HEK293 (cell line): ENCODE measurements around the gene TMOD1.

Source experiments
- CTCF ChIA-PET: fragments of 350-600 bp; formaldehyde crosslinking; extraction: SDS; loops from one replicate; lab custom pipeline; 2021; ENCODE audit warnings: antibody characterized with exemption; lab: Yijun Ruan, JAX
- POLR2A ChIA-PET: fragments of 300-600 bp; formaldehyde crosslinking; extraction: SDS; loops from one replicate; lab custom pipeline; 2020; ENCODE audit warnings: antibody characterized with exemption, inconsistent platforms; lab: Yijun Ruan, JAX
- H3K27ac ChIP-seq: fragments of 200-500 bp; sonication (Bioruptor generic); 2 replicates; pipeline ENCODE4 v1.5.1; 2014; ENCODE audit warnings: low read depth, low read length, control low read depth, inconsistent platforms; ENCODE audit errors: extremely low read depth
- H3K36me3 ChIP-seq, 2 experiments: fragments of 200-500 bp in 1 of 2; sonication (Bioruptor generic) in 1 of 2; 1 replicate in 1 of 2; 2 replicates in 1 of 2; pipeline ENCODE4 v1.5.1; 2014 to 2017; ENCODE audit warnings: inconsistent platforms in 2 of 2, low read length in 2 of 2; ENCODE audit not compliant: control insufficient read depth in 2 of 2, insufficient read depth in 1 of 2
- H3K4me1 ChIP-seq: fragments of 200-500 bp; sonication (Bioruptor generic); 2 replicates; pipeline ENCODE4 v1.5.1; 2014; ENCODE audit warnings: mild to moderate bottlenecking, low read length, inconsistent platforms; ENCODE audit not compliant: control insufficient read depth, insufficient read depth
- H3K4me3 ChIP-seq: 2 replicates; pipeline ENCODE4 v1.5.1; 2011; ENCODE audit warnings: low read depth, mild to moderate bottlenecking, control low read depth, low read length, moderate library complexity
- H3K9me3 ChIP-seq: fragments of 200-500 bp; sonication (Bioruptor generic); 2 replicates; pipeline ENCODE4 v1.5.1; 2014; ENCODE audit warnings: low read depth, low read length, inconsistent platforms; ENCODE audit not compliant: control insufficient read depth, insufficient read depth
- ATF2 ChIP-seq: fragments of 450-650 bp; formaldehyde crosslinking; IDR thresholded peaks from 2 replicates; pipeline ENCODE4 v1.5.1; 2016; ENCODE audit warnings: missing biosample characterization, missing genetic modification characterization, low read depth
- EGR2 ChIP-seq: fragments of 450-650 bp; formaldehyde crosslinking; IDR thresholded peaks from 2 replicates; pipeline ENCODE4 v1.5.1; 2016; ENCODE audit warnings: low read depth, missing biosample characterization, missing genetic modification characterization
- GLI4 ChIP-seq: fragments of 450-650 bp; formaldehyde crosslinking; IDR thresholded peaks from 2 replicates; pipeline ENCODE4 v1.5.1; 2016; ENCODE audit warnings: missing biosample characterization, missing genetic modification characterization
- GLIS1 ChIP-seq: fragments of 450-650 bp; formaldehyde crosslinking; IDR thresholded peaks from 2 replicates; pipeline ENCODE4 v1.5.1; 2016; ENCODE audit warnings: missing biosample characterization, missing genetic modification characterization
- PRDM1 ChIP-seq: fragments of 450-650 bp; formaldehyde crosslinking; IDR thresholded peaks from 2 replicates; pipeline ENCODE4; 2016; ENCODE audit warnings: missing biosample characterization, missing genetic modification characterization
- RBAK ChIP-seq: fragments of 450-650 bp; formaldehyde crosslinking; IDR thresholded peaks from 2 replicates; pipeline ENCODE4 v1.5.1; 2016; ENCODE audit warnings: missing biosample characterization, missing genetic modification characterization
- SCRT1 ChIP-seq: fragments of 450-650 bp; formaldehyde crosslinking; IDR thresholded peaks from 2 replicates; pipeline ENCODE4 v1.5.1; 2016; ENCODE audit warnings: missing biosample characterization, missing genetic modification characterization, borderline replicate concordance
- SETDB1 ChIP-seq: IDR thresholded peaks from one replicate; pipeline ENCODE4 v1.6.1; 2017; ENCODE audit warnings: mild to moderate bottlenecking, low read length, moderate library complexity, mixed read lengths; ENCODE audit not compliant: insufficient read length
- TCF7L2 ChIP-seq: IDR thresholded peaks from 2 replicates; pipeline ENCODE4 v1.6.1; 2011; ENCODE audit warnings: low read depth, mild to moderate bottlenecking, inconsistent platforms, low read length, moderate library complexity, borderline replicate concordance
- WT1 ChIP-seq: fragments of 450-650 bp; formaldehyde crosslinking; IDR thresholded peaks from 2 replicates; pipeline ENCODE4 v1.5.1; 2016; ENCODE audit warnings: missing biosample characterization, missing genetic modification characterization
- ZIC2 ChIP-seq: fragments of 450-650 bp; formaldehyde crosslinking; IDR thresholded peaks from 2 replicates; pipeline ENCODE4 v1.5.1; 2016; ENCODE audit warnings: missing biosample characterization, missing genetic modification characterization
- ZNF214 ChIP-seq: fragments of 450-650 bp; formaldehyde crosslinking; IDR thresholded peaks from 2 replicates; pipeline ENCODE4 v1.5.1; 2017; ENCODE audit warnings: missing biosample characterization, mild to moderate bottlenecking, missing genetic modification characterization, borderline replicate concordance
- ZNF302 ChIP-seq: fragments of 450-650 bp; formaldehyde crosslinking; IDR thresholded peaks from 2 replicates; pipeline ENCODE4 v1.5.1; 2016; ENCODE audit warnings: missing biosample characterization, missing genetic modification characterization, low read depth
- ZNF433 ChIP-seq: fragments of 450-650 bp; formaldehyde crosslinking; IDR thresholded peaks from 2 replicates; pipeline ENCODE4 v1.5.1; 2016; ENCODE audit warnings: missing biosample characterization, missing genetic modification characterization, low read depth
- ZNF549 ChIP-seq: fragments of 450-650 bp; IDR thresholded peaks from 2 replicates; pipeline ENCODE4 v1.5.1; 2018; ENCODE audit warnings: missing biosample characterization, missing genetic modification characterization, mild to moderate bottlenecking, inconsistent platforms, moderate library complexity
- ZNF639 ChIP-seq: fragments of 450-650 bp; formaldehyde crosslinking; IDR thresholded peaks from 2 replicates; pipeline ENCODE4 v1.5.1; 2016; ENCODE audit warnings: missing biosample characterization, missing genetic modification characterization
- ZNF645 ChIP-seq: fragments of 450-650 bp; formaldehyde crosslinking; IDR thresholded peaks from 2 replicates; pipeline ENCODE4; 2016; ENCODE audit warnings: missing biosample characterization, missing genetic modification characterization
- ZNF777 ChIP-seq: fragments of 450-650 bp; formaldehyde crosslinking; IDR thresholded peaks from 2 replicates; pipeline ENCODE4 v1.5.1; 2017; ENCODE audit warnings: missing biosample characterization, missing genetic modification characterization, borderline replicate concordance
- ZNF837 ChIP-seq: fragments of 450-650 bp; formaldehyde crosslinking; IDR thresholded peaks from 2 replicates; pipeline ENCODE4 v1.5.1; 2016; ENCODE audit warnings: missing biosample characterization, missing genetic modification characterization
- TF ChIP-seq, protein P1 (sequence below): fragments of 450-650 bp; formaldehyde crosslinking; IDR thresholded peaks from 2 replicates; pipeline ENCODE4 v1.5.1; 2017; ENCODE audit warnings: missing biosample characterization, missing genetic modification characterization
- TF ChIP-seq, protein P2 (sequence below): fragments of 450-650 bp; formaldehyde crosslinking; IDR thresholded peaks from 2 replicates; pipeline ENCODE4 v1.5.1; 2016; ENCODE audit warnings: missing biosample characterization, missing genetic modification characterization

TMOD1 gene

DNA sequence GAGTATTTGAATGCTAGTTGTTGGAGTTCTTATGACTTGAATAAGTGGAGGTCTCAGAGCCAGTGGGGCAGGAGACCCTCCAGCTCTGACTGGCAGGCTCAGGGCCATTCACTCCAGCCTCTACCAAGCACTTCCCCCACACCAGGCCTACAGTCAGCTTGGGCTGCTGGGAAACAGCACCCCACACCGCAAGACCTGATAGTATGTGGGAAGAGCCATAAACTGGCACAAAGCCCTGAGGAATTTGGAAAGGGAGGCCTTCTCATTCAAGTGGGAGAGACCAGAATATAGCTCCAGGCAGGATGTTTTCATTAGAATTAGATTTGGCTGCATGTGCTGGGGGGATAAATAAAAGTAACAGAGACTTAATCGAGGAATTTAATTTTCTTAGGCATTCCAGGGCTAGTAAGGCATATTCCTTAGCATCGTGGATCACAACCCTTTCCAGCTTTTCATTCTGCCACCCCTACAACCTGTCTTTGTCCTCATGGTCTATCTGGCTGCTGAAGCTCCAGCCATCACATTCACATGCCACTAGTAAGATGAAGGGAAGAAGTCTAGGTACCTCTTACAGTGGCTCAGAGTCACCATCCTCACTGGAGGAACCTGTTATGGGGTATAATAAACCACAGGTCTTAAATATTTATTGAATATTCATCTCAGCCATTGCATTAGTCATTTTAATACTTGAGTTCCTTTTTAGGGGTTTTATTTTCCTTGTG is 47.5 kb downstream of the TMOD1 start:
- ChIA-PET POLR2A (no interaction called here), CTCF (interaction anchor here (1.1 to 1.5 kb wide), 2 partner anchors 48 to 62 kb away, joined by 3 to 6 read pairs; partner anchors contain the start of gene TMOD1)
- H3K27ac ChIP-seq = no peak overlapping the region
- no peak overlapping the region for H3K4me3 ChIP-seq
- TF ChIP-seq SETDB1 = peak; percentile 20
- TF ChIP-seq EGR2 = 0 out of 2 replicates have a peak, but pooled peaks have one; percentile 16
- no peak for TF ChIP-seq ATF2 (tag by site-specific recombination)
- H3K9me3 ChIP-seq = no peaks in the 10 kb centered on the region
- H3K4me1 ChIP-seq = no peaks in the 10 kb centered on the region
- peaks cover 0 to 45% of the 10 kb centered on the region in 2 experiments; a peak in 1 of 3 replicates for H3K36me3 ChIP-seq

- ChIA-PET CTCF (no interaction called here), POLR2A (no interaction called here)
- TF ChIP-seq ZNF433 (tag by site-specific recombination) (no peak), ZIC2 (tag by site-specific recombination) (no peak), TCF7L2 (no peak), ZNF214 (tag by site-specific recombination) (no peak), RBAK (tag by site-specific recombination) (no peak), ZNF645 (no peak), GLIS1 (tag by site-specific recombination) (no peak), ZNF777 (tag by site-specific recombination) (no peak), ZNF639 (tag by site-specific recombination) (no peak), ZNF549 (no peak), ZNF302 (tag by site-specific recombination) (no peak), ZNF837 (tag by site-specific recombination) (no peak), WT1 (no peak), SCRT1 (tag by site-specific recombination) (no peak), PRDM1 (tag by site-specific recombination) (no peak), GLI4 (no peak)
- TF ChIP-seq, protein P1, sequence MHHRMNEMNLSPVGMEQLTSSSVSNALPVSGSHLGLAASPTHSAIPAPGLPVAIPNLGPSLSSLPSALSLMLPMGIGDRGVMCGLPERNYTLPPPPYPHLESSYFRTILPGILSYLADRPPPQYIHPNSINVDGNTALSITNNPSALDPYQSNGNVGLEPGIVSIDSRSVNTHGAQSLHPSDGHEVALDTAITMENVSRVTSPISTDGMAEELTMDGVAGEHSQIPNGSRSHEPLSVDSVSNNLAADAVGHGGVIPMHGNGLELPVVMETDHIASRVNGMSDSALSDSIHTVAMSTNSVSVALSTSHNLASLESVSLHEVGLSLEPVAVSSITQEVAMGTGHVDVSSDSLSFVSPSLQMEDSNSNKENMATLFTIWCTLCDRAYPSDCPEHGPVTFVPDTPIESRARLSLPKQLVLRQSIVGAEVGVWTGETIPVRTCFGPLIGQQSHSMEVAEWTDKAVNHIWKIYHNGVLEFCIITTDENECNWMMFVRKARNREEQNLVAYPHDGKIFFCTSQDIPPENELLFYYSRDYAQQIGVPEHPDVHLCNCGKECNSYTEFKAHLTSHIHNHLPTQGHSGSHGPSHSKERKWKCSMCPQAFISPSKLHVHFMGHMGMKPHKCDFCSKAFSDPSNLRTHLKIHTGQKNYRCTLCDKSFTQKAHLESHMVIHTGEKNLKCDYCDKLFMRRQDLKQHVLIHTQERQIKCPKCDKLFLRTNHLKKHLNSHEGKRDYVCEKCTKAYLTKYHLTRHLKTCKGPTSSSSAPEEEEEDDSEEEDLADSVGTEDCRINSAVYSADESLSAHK (tag by site-specific recombination) = no peak
- TF ChIP-seq, protein P2, sequence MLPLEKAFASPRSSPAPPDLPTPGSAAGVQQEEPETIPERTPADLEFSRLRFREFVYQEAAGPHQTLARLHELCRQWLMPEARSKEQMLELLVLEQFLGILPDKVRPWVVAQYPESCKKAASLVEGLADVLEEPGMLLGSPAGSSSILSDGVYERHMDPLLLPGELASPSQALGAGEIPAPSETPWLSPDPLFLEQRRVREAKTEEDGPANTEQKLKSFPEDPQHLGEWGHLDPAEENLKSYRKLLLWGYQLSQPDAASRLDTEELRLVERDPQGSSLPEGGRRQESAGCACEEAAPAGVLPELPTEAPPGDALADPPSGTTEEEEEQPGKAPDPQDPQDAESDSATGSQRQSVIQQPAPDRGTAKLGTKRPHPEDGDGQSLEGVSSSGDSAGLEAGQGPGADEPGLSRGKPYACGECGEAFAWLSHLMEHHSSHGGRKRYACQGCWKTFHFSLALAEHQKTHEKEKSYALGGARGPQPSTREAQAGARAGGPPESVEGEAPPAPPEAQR (tag by site-specific recombination) = no peak
- peaks cover 0 to 45% of the 10 kb centered on the region in 2 experiments; a peak in 1 of 3 replicates for H3K36me3 ChIP-seq
- H3K4me1 ChIP-seq = 0 out of 2 replicates have a peak, but pooled peaks cover 2% of the 10 kb centered on the region
- H3K27ac ChIP-seq = no peak overlapping the region
- H3K4me3 ChIP-seq = no peak overlapping the region
- no peaks in the 10 kb centered on the region for H3K9me3 ChIP-seq
Measured at GRCh38 chr9:97550386-97550785, 48.9 kb downstream of the TMOD1 start.
